HG03442 (cell line): ENCODE data around the gene EFCAB6.

Experiments used
- ATAC-seq: cut with Tn5 transposase; IDR thresholded peaks from one replicate; pipeline ENCODE4 v1.9.1; 2021; ENCODE audit warnings: mild to moderate bottlenecking, moderate library complexity; ENCODE audit not compliant: unreplicated experiment

The EFCAB6 gene

DNA sequence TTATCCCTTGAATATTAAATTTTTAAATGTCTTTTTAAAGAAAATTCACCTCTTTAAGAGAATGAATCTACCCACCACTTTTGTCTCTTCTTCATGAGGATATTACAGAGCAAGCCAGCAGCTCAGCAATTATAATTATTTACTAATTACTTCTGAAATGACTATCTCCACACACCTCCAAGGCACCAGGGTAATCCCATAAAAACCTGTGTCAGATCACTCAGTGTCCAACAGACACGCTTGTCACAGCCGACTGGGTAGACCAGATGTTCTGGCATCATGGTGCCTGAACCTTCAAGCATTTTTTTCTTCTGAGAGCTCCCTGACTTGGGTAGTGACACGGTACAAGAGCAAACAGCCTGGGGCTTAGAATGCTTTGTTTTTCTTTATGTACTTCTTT is 61.4 kb downstream of the EFCAB6 start:
- ATAC-seq: no peak

DNA sequence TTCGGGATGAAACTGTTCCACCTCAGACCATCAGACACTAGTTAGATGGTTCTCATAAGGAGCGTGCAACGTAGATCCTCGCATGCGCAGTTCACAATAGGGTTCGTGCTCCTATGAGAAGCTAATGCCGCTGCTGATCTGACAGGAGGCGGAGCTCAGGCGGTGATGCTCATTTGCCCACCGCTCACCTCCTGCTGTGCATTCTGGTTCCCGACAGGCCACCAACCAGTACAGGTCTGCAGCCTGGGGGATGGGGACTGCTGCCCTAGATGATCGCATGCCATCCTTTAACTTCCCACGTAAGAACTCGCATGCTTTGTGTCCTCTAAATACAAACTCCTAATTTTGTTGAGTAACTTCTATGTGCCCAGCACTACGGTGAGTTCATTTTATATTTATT is 62.6 kb downstream of the EFCAB6 start:
- ATAC-seq: no peak

DNA sequence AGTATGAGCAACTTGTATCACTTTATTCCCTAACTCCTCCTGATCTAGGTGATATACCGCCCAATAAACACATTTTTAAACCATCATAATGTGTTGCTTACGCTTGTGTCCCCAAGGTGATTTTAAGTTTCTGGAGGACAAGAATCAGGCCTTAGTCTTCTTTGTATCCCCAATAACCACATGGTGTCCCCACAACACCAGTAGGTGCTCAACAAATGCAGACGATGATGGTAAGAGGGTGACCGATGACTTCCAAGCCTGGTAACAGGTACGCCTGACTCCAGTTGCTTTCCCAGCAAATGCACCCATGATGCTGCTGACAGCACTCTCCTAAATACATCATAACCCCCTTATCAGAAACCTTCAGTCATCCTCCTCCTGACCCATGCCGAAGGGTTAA is 64.2 kb downstream of the EFCAB6 start:
- no peak for ATAC-seq

DNA sequence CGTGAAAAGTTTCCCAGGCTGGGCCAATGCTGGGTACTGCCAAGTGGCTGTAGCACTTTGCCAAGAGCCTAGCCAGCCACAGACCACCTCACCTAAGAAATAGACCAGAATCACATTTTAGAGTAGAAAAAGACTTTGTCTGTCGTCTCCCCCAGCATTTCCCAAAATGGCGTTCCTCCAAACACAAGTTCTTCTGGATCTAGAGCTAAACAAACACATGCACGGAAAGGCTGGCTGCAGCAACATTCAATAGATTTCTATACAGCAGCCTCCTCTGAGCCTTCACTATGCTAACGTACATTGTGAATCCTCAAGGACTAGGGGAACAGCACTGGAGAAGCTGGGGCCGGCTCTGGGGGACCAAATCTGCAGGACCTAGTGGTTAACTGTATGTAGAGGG is 65.0 kb downstream of the EFCAB6 start:
- ATAC-seq: no peak

DNA sequence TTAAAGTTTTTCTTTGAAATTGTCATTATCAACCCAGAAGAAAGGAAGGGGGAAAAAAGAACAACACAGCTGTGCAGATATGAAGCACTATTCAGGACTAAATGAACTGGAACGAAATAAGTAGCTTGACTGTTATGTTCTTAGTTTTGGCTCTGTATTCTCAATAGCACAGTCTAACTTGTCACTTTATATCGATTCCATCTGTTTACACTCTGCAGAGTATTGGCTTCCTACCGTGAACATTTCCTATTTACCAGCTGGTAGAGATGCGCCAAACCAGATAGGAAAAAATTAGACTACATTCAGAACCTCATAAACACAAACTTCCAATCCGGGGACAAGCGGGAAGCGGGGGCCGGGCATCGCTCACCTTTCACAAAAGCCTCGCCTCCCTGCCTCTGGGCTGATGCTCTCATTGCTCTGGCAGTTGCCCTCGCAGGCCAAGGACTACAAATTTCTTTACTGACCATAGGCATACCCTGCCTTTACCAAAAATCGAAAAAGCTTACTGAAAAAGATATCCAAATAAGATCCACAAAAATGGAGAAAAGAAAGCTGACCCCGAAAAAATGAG is 66.2 kb downstream of the EFCAB6 start:
- no peak for ATAC-seq

DNA sequence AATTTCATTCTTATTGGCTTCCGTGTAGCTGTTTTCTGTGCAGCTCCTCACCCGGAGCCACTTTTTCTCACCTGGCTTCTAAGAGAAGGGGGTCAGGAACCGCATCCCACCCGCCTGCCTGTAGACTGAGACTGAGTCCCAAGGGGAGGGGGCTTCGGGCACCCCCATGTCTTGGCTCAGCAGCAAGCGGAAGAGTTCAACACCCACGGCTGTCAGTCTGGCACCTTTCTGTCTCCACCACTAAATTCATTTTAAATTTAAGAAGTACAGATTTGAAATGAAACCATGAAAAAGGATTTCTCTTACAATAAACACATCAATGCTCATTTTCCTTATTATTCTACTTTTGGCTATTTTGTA is 66.7 kb downstream of the EFCAB6 start:
- ATAC-seq: no peak

DNA sequence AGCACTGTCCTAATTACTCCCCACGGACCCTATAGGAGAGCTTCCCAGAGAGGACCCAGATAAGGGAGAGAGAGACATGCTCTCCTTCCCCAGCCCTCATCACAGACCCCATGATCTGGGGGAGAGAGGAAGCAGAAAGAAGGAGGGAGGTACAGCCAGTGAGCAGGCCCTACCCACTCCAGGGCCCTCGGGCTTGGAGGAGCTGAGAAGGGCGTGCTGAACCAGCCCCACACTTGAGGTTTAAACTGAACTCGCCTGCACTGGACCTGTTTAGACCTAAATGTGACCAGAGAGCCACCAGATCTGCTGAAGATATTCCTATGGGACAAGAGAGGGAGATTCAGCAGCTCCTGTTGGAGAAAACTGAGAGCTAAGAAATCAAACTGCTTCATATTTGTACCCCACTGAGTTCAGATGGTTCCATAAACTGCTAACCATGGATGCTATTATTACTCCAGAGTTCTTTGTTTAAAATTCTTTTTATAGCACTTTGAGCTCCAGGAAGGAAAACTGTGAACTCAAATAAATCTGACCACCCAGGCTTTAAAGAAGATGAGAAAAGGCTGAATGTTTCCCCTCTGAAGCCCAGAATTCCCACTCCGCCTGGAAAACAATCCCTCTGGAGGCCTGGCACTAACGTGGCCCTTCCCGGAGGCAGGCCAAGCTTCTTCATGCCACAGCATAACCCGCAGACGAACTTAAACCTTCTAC is 67.2 kb downstream of the EFCAB6 start:
- no peak for ATAC-seq

DNA sequence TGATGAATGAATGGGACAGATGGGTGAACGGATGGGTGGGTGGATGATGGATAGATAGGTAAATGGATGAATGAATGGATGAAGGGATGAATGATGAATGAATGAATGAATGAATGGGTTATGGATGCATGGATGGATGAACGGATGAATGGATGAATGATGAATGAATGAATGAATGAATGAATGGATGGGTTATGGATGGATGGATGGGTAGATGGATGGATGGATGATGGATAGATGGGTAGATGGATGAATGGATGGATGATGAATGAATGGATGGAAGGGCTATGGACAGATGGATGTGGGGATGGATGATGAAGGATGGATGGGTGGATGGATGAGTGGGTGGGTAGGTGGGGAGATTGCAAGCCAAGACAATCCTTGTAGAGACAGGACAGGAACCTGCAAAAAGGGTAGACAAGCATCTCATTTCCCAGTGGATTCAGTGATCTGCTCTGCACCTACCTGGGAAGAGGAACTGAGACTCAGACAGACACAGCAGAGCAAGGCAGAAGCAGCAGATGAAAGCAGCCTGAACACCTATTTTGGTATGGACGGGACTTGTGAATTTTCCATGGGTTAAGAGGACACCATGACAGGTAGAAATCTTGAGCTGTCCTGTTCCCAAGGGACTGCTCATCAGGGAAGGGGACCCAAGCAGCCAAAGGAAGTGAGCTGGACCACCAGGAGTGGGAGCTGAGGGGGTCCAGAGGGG is 68.0 kb downstream of the EFCAB6 start:
- no peak for ATAC-seq

DNA sequence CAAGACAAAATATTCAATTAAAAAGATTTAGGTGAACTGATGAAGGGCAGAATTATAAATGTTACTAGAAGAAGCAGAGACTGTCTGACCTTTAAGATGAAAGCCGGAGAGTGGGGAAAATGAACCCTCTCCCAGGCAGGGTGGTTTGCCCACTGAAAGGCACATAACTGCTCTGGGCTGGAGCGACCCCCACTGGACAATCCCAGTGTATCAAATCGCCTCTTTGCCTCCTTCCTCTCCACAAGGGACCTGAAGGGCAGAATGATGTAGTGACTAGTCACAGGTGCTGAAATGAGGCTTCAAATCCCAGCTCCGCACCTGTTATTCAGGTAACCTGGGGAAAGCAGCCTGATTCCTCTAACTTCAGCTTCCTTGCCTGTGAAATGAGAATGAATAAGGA is 69.0 kb downstream of the EFCAB6 start:
- no peak for ATAC-seq

DNA sequence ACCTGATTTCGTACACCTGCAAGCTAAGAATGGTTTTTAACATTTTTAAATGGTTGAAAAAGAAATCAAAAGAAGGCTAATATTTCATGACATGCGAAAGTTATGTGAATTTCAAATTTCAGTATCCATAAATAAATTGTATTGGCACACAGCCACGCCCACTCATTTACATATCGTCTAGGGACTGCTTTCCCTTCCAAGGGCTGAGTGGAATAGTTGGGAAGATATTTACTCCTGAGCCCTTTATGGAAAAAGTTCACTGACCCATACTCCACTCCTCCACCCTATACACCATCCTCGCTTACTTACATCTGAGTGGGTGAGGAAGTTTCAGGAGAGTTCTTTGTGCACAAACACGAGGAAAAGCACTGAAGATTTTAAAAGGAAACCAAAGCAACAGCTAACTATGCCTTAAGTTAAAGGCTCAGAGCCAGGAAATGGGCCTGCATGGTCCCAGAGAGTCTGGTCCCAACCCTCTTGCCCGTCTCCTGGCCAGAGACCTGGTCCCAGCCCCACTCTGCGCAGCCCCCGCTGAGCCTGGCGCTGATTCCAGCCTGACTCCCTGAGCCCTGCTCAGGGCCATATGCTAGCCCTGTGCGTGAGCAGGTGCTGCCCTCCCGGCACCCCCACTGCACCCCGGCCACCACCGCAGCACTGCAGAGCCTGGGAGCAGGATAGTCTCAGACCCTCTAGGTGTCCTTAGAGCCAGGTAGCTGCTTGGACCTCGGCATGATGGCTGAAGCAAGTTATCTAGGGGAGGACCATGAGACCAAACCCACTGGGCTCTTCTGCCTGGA is 69.8 kb downstream of the EFCAB6 start:
- ATAC-seq: no peak

DNA sequence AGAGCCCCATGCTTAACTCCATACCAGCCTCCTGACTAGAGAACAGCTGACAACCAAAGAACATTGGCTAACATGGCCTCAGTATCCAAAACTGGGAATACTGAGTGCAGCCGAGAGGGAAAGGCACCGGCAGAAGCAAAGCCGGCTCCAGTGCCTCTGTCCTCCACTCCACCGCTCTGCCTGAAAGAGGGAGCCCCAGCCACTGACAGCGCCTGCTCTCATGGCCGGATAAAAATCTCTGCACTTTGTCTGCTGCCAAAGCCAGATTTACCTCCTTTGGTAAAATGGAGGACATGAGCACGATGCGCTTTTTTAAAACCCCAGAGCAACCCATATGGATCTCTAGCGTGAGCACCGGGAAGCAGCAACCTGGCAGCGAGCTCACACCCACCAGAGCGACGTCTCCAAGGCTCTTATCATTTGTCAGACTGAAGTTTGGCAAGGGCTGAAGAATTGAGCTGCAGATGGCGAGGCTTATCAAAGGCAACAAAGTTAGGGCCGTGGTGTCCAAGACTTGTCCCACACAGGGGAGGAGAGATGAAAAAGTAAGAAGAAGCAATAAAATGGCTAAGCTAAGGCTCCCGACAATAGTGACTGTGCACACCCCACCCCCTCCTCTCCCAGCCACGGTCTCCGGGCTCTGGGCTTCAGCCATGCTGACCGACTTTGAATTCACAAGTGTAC is 71.4 kb downstream of the EFCAB6 start:
- no peak for ATAC-seq

DNA sequence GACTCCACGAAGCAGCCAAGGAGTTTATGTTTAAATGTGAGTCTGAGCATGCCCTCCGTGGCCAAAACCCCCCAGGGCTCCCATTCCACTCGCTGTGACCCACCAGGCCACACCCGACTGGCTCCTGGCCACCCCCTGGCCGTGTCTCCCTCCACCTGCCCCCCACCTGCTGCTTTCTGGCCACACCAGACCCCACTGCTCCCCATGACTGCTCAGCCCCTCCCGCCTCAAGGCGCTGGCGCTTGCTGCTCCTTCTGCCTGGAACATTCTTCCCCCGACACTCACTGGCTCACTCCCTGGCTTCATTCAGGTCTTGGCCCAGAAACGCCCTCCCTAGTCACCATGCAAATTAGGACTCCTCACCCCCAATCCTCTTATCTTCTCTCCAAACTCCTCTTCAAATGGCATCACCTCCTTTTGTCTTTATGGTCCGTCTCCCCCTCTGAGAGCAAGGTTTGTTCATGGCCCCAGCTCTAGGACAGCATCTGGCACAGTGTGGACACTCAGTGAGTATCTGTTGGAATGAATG is 72.2 kb downstream of the EFCAB6 start:
- no peak for ATAC-seq

DNA sequence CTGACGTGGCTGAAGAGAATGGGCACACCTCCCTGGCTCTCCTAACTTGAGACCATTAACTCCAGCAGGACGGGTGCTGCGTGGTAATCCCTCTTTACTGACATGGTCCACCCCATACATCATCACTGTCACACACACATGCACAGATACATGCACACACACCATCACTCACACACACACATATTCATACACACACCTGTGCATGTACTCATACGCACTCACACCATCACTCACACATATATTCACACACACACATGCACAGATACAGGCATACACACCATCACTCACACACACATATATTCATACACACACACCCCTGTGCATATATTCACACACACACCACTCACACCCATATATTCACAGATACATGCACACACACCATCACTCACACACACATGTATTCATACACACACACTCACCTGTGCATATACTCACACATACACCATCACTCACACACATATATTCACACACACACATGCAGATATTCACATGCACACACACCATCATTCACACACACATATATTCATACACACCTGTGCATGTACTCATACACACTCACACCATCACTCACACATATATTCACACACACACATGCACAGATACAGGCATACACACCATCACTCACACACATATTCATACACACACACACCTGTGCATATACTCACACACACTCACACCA is 74.8 kb downstream of the EFCAB6 start:
- ATAC-seq: no peak

DNA sequence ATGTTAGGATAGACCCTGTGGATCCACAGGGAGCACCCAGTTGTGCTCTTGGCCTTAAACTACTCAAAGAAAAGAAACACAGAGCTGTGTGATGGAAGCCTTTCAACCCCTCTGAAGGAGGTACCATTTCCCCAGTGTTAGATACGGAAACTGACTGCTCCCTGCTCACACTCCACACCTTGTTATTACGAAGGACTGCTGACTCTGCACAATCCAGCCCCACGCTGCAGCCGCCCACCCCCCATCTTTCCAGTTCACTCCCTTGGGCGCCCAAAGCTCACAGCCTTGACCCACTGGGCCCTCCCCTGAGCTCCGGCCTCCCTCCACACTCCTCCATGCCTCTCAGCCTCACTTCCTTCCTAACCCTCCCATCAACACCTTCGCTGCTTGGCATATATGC is 75.5 kb downstream of the EFCAB6 start:
- no peak for ATAC-seq

DNA sequence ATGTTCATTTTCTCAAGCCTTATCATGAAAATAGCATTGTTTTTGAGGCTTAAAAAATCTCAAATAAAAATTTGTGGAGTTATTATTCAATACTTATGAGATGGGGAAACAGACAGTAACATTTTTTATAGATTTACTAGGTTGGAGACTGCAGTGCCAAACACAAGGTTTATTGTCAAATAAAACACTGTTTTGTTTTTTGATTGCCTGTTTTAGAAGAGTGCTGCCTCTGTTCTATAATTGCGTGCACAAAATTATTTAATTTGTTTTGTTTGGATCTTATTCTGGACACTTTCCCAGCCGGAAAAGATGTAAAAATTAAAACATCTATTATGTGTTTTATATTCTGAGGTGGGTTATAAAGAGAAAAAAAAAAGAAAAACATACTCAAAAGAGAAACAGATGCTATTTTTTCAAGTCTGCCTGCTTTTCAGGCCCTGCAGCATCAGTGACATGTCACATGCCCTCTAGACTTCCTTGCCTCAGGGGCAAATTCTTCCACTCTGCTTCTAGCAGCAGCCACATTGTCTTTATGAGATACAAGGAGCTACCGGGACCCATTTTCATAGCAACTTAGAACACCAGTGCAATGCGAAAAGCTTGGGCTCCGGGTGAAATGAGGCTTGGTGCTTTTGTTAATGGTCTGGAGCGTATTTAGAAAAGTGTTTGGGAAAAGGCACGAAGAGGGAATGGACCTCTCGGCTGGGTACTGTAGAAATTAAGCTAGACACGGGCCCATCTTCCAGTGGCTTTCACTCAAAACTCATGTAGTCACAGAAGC is 77.5 kb downstream of the EFCAB6 start:
- no peak for ATAC-seq

DNA sequence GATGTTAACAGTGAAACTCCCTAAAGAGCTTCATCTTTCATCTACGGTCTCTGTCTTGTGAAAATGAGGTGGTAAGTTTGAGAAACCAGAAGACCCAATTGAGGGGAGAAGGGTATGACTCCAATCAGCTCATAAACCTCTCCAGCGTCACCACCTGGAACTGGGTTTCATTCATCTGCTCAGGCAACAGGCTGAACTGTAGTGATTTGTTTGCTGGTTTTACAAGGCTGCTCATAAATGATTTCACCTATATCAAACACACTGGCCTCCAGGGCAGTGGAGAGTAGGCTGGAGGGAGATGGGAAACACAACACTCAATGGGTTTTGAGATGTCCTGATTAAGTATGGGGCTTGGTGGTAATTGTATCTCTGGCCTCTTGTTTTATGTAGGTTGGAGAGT is 79.0 kb downstream of the EFCAB6 start:
- ATAC-seq: no peak

DNA sequence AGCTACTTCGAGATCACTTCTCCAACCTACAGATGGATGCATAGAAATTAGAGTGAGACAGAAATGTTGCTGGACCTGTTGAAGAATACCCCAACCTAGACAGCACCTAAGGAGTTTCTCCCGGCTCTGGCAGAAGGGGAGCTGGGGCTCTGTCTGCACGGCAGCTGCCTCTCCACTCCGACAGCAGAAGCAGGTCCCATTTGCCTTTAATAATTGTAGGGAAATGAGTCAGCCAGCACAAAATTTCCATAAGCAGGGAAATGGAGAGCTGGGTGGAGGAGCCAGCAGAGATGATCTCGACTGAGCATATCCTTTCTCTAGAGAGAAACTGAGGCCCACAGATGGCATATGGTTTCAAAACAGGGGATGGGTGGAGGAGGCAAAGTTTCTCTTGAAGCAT is 80.1 kb downstream of the EFCAB6 start:
- ATAC-seq: no peak

DNA sequence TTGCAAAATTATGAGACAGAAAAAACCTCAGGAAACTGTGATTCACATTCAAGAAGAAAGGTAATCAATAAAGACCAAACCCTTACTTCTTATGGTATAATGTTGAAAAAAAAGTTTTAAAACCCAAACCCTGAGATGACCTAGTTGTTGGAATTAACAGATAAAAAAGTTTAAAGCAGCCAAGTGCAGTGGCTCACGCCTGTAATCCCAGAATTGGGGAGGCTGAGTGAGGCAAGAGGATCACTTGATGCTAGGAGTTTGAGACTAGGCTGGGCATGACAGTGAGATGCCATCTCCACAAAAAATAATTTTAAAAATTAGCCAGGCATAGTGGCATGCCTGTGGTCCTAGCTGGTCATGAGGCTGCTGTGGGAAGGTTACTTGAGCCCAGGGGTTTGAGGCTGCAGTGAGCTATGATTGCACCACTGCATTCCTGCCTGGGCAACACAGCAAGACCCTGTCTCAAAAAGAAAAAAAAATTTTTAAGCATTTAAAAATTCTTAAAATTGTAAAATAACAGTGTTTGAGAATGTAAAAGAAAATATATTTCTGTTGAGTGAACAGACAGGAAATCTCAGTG is 85.1 kb downstream of the EFCAB6 start:
- ATAC-seq: no peak

DNA sequence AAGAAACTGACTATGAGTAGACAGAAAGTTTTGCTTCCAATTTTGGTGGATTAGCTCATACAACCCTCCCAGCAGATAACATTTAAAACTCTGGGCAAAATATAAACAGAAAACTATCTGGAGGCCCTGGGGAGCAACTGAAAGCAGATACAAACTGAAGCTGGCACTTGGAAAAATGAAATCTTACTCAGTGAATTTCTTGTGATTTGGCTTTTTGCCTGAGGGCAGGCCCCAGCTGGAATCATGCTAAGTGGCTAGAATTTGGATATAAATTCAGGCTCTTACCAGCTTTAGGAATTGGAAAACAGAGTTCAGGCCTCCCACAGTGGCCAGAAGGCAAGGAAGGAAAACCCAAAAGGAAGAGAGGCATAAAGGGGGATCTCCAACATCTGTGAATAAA is 85.8 kb downstream of the EFCAB6 start:
- ATAC-seq: no peak
